B cell (primary cell): Measurements from ENCODE around the gene SPOCK1.

ENCODE experiments used
- CTCF ChIP-seq: fragments of 200-600 bp; IDR thresholded peaks from one replicate; pipeline ENCODE4 v1.8.0; 2022; ENCODE audit warnings: antibody characterized with exemption, mild to moderate bottlenecking
- EZH2 ChIP-seq: IDR thresholded peaks from 2 replicates; pipeline ENCODE4 v1.6.1; 2012; ENCODE audit warnings: borderline replicate concordance, low read depth, mild to moderate bottlenecking, moderate library complexity, low read length; ENCODE audit not compliant: insufficient read depth, poor library complexity, severe bottlenecking

- TF ChIP-seq CTCF (no peak), EZH2 (no peak)
Observed at GRCh38 chr5:137291031-137291430, 208.1 kb downstream of the SPOCK1 start.
